BJ (cell line): Measurements from ENCODE around the gene CLTRN. TPM values are rescaled to one million over a fixed set of nuclear protein-coding genes. Genes with fewer than 3 reads are reported as not detected.

ENCODE experiments used
- CTCF ChIA-PET: fragments of 350-600 bp; formaldehyde crosslinking; extraction: SDS; loops from one replicate; lab custom pipeline; 2021; ENCODE audit warnings: antibody characterized with exemption, inconsistent platforms; lab: Yijun Ruan, JAX
- POLR2A ChIA-PET: fragments of 300-600 bp; sonication (Branson Sonifier 250); formaldehyde crosslinking; extraction: SDS; loops from one replicate; lab custom pipeline; 2021; ENCODE audit warnings: antibody characterized with exemption; lab: Charles Lee
- DNase-seq: peaks from one replicate; pipeline ENCODE4 v3.0.0-alpha.2; 2011; ENCODE audit warnings: low read depth
- H3K27me3 ChIP-seq: 2 replicates; pipeline ENCODE4 v1.6.0; 2011; ENCODE audit warnings: low read length; ENCODE audit not compliant: control insufficient read depth, insufficient read depth
- H3K36me3 ChIP-seq: 2 replicates; pipeline ENCODE4 v1.5.1; 2011; ENCODE audit warnings: low read length; ENCODE audit not compliant: control insufficient read depth, insufficient read depth
- H3K4me3 ChIP-seq: 2 replicates; pipeline ENCODE4 v1.5.1; 2011; ENCODE audit warnings: low read depth, mild to moderate bottlenecking, control low read depth, low read length
- polyA plus RNA-seq: library from polyadenylated mRNA; depleted of rRNA; stranded (reverse); fragments of >200 nt; gene quantifications from 2 replicates; pipeline ENCODE4 v1.2.3, GENCODE V29; 2011
- TF ChIP-seq, protein P1 (sequence below): IDR thresholded peaks from 2 replicates; pipeline ENCODE4 v1.5.1; 2011; ENCODE audit warnings: low read depth, mild to moderate bottlenecking, control low read depth, inconsistent platforms, low read length, moderate library complexity; ENCODE audit not compliant: insufficient read depth

The CLTRN gene
- polyA plus RNA-seq, 1 experiment: 0.15 TPM

GRCh38 chrX:15694941-15695451, 30.4 kb upstream of the CLTRN start:
- H3K27me3 ChIP-seq: no peaks in the 10 kb centered on the region
- ChIA-PET POLR2A (no interaction called here), CTCF (no interaction called here)
- TF ChIP-seq, protein P1, sequence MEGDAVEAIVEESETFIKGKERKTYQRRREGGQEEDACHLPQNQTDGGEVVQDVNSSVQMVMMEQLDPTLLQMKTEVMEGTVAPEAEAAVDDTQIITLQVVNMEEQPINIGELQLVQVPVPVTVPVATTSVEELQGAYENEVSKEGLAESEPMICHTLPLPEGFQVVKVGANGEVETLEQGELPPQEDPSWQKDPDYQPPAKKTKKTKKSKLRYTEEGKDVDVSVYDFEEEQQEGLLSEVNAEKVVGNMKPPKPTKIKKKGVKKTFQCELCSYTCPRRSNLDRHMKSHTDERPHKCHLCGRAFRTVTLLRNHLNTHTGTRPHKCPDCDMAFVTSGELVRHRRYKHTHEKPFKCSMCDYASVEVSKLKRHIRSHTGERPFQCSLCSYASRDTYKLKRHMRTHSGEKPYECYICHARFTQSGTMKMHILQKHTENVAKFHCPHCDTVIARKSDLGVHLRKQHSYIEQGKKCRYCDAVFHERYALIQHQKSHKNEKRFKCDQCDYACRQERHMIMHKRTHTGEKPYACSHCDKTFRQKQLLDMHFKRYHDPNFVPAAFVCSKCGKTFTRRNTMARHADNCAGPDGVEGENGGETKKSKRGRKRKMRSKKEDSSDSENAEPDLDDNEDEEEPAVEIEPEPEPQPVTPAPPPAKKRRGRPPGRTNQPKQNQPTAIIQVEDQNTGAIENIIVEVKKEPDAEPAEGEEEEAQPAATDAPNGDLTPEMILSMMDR: no peak
- no peak overlapping the region for H3K4me3 ChIP-seq
- no peak for DNase-seq
- 0 out of 2 replicates have a peak, but pooled peaks cover 1% of the 10 kb centered on the region for H3K36me3 ChIP-seq

- no peaks in the 10 kb centered on the region for H3K27me3 ChIP-seq
- DNase-seq: no peak
- ChIA-PET CTCF (no interaction called here), POLR2A (no interaction called here)
- TF ChIP-seq, protein P1: peak; percentile 62
- H3K36me3 ChIP-seq: 0 out of 2 replicates have a peak, but pooled peaks cover 1% of the 10 kb centered on the region
- H3K4me3 ChIP-seq: no peak overlapping the region
Measured at GRCh38 chrX:15686818-15687685, 22.4 kb upstream of the CLTRN start.

DNA sequence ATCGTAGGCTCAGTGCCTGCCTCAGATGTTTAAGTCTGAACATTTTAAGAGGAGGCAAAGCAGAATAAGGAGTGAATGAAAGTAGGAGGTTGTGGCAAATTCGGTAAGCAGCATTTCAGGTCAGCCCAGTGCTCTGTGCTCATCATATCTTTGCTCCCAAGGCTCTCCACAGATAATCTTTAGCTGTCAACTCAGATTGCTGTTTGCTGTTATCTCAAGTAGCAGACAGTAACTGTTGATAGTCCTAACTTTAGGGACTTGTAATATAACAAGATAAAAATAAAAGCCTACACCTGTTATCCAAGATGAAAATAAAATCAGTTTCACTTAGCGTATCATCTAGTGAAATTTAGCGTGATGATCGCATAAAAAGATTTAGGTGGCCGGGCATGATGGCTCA, 18.6 kb upstream of the CLTRN start:
- H3K36me3 ChIP-seq: no peaks in the 10 kb centered on the region
- no peaks in the 10 kb centered on the region for H3K27me3 ChIP-seq
- H3K4me3 ChIP-seq: no peak overlapping the region
- ChIA-PET POLR2A (no interaction called here), CTCF (no interaction called here)
- no peak for DNase-seq
- TF ChIP-seq, protein P1: no peak

DNA sequence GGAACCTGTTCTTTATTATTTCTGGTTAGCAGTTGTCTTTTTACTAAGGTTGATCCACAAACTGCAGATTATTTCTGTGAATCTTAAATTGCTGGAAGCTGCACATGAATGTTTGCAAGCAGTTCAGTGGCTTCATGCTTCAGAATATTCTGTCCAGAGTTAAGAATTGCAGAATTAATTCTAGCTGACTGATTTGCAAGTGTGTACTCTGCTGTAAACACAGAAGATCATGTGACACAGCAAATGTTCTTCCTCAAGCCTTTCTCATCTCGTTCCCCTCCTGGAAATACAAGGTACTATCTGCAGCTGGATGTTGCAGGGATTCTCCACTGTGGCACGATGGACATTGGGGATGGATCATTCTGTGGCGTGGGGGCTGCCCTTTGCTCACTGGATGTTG, 16.8 kb upstream of the CLTRN start:
- no peaks in the 10 kb centered on the region for H3K36me3 ChIP-seq
- TF ChIP-seq, protein P1: no peak
- no peaks in the 10 kb centered on the region for H3K27me3 ChIP-seq
- no peak for DNase-seq
- H3K4me3 ChIP-seq: no peak overlapping the region
- ChIA-PET POLR2A (no interaction called here), CTCF (interaction anchor here (0.9 kb wide), 1 partner anchor 333 kb away, joined by 3 read pairs; no protein-coding TSS in a partner anchor)

- Histone ChIP-seq H3K36me3 (no peaks in the 10 kb centered on the region), H3K27me3 (no peaks in the 10 kb centered on the region), H3K4me3 (no peak overlapping the region)
- TF ChIP-seq, protein P1: no peak
- CTCF ChIA-PET: no interaction called here
- DNase-seq: no peak
- POLR2A ChIA-PET: no interaction called here
Measured at GRCh38 chrX:15680401-15680800, 15.8 kb upstream of the CLTRN start.
